ENCODE data around the gene M1AP.

DNA sequence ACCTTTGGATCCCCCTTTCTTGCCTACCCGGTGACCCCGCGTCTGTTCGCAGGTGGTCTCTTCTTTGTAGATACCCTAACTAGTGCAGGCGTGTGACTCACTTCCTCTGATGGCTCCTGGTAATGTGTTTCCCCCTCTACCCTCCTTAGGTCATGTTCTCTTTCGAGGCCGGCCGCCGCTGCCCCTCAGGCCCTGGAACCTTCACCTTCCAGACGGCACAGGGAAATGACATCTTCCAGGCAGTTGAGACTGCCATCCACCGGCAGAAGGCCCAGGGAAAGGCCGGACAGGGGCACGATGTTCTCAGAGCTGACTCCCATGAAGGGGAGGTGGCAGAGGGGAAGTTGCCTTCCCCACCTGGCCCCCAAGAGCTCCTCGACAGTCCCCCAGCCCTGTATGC lies 92.0 kb downstream of the M1AP start:
- TF ChIP-seq POLR2A (IDR thresholded peaks at IDR 0.05) (no peak), CTCF (IDR thresholded peaks at IDR 0.05) (no peak)
